Thyroid gland (tissue), 4 donors: ENCODE measurements around the gene TBX2. TPM values are rescaled to one million over a fixed set of nuclear protein-coding genes. Genes with fewer than 3 reads are reported as not detected.

Experiments used
- DNase-seq, 2 donors: peaks; one replicate each; pipeline ENCODE4 v3.0.0-alpha.2; 2019
- H3K27ac ChIP-seq, 3 donors: fragments of 200-600 bp; sonication (generic); 1 replicate in 2 of 3; 2 replicates in 1 of 3; pipeline ENCODE4 v1.5.1; 2016 to 2019; ENCODE audit warnings: mild to moderate bottlenecking in 1 of 3, moderate library complexity in 1 of 3
- H3K27me3 ChIP-seq: fragments of 200-600 bp; sonication (generic); one replicate; pipeline ENCODE4 v1.5.1; 2019
- H3K36me3 ChIP-seq, 2 donors: fragments of 200-600 bp; sonication (generic); one replicate each; pipeline ENCODE4 v1.5.1; 2016 to 2019
- H3K4me1 ChIP-seq, 2 donors: fragments of 200-600 bp; sonication (generic); one replicate each; pipeline ENCODE4 v1.5.1; 2017 to 2019
- H3K4me3 ChIP-seq, 3 donors: fragments of 200-600 bp; sonication (generic); replicated peaks in 1 of 3; 1 replicate in 2 of 3; 2 replicates in 1 of 3; pipeline ENCODE4 v1.5.1; 2016; ENCODE audit warnings: mild to moderate bottlenecking in 1 of 3
- H3K9me3 ChIP-seq: fragments of 200-600 bp; sonication (generic); one replicate; pipeline ENCODE4 v1.5.1; 2017
- POLR2A ChIP-seq, 2 donors: fragments of 450-650 bp; IDR thresholded peaks; one replicate each; pipeline ENCODE4 v1.6.1; 2017; ENCODE audit warnings: antibody characterized with exemption in 2 of 2, mild to moderate bottlenecking in 2 of 2, moderate library complexity in 1 of 2
- WGBS, 2 donors: methylation state at CpG; one replicate each; pipeline ENCODE4 v1.1.5; 2017; 5-methylcytosine and 5-hydroxymethylcytosine counted together
- intact Hi-C: fragments of 100-400 bp; cut with DNase I; formaldehyde crosslinking; loops from one replicate; pipeline ENCODE4 v1.15.1; 2023
- total RNA-seq, 4 donors: library from RNA; depleted of rRNA; stranded (reverse); fragments of >200 nt; gene quantifications; one replicate each; pipeline ENCODE4 v1.2.3, GENCODE V29; 2016
- TF ChIP-seq, protein P1 (sequence below), 6 experiments: fragments of 200-600 bp in 3 of 6; fragments of 450-650 bp in 3 of 6; sonication (generic) in 3 of 6; IDR thresholded peaks; one replicate each; pipeline ENCODE4 v1.5.1; 2016 to 2019; ENCODE audit warnings: antibody characterized with exemption in 6 of 6, mild to moderate bottlenecking in 2 of 6, inconsistent platforms in 1 of 6, moderate library complexity in 1 of 6

Gene TBX2
- total RNA-seq, 4 donors from 2014 or later, result 5.3 to 20.2 (median 11.0) TPM

DNA sequence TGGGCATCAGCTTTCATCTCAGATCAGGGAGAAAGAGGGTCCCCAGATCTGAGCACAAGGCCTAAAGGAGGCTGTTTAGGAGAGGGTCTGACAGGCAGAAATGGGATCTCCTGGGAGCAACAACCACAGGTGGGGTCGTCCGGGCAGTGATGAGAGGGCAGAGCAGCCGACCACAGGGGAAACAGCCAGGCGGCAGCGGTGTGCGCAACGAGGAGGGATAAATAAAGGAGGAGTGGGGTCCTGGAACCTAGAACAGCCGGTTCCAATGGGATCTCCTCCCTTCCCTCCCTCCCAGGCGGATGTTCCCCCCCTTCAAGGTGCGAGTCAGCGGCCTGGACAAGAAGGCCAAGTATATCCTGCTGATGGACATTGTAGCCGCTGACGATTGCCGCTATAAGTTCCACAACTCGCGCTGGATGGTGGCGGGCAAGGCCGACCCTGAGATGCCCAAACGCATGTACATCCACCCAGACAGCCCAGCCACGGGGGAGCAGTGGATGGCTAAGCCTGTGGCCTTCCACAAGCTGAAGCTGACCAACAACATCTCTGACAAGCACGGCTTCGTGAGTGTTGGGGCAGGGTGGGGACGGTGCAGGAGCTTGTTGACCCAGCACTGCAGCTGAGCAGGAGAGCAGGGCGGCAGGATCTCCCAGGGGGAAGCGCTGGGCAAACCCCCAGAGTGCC is 1.9 kb downstream of the TBX2 start:
- Histone ChIP-seq H3K4me3 (peak overlapping the region in 1 of 3 donors; percentile 73), H3K9me3 (no peaks in the 10 kb centered on the region), H3K4me1 (peaks cover 24 to 67% of the 10 kb centered on the region in 2 donors), H3K27me3 (peaks cover 40% of the 10 kb centered on the region), H3K36me3 (peaks cover 8 to 22% of the 10 kb centered on the region in 2 donors), H3K27ac (peak overlapping the region; percentile 69 to 91 (median 75))
- no peak for TF ChIP-seq POLR2A (IDR thresholded peaks at IDR 0.05)
- TF ChIP-seq, protein P1, sequence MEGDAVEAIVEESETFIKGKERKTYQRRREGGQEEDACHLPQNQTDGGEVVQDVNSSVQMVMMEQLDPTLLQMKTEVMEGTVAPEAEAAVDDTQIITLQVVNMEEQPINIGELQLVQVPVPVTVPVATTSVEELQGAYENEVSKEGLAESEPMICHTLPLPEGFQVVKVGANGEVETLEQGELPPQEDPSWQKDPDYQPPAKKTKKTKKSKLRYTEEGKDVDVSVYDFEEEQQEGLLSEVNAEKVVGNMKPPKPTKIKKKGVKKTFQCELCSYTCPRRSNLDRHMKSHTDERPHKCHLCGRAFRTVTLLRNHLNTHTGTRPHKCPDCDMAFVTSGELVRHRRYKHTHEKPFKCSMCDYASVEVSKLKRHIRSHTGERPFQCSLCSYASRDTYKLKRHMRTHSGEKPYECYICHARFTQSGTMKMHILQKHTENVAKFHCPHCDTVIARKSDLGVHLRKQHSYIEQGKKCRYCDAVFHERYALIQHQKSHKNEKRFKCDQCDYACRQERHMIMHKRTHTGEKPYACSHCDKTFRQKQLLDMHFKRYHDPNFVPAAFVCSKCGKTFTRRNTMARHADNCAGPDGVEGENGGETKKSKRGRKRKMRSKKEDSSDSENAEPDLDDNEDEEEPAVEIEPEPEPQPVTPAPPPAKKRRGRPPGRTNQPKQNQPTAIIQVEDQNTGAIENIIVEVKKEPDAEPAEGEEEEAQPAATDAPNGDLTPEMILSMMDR (IDR thresholded peaks at IDR 0.05), result no peak
- intact Hi-C loops, result no loop called here
- DNase-seq, result no peak
- WGBS, 2 donors, result 51 to 55% methylated on average over 21 to 22 of the region's 25 CpGs

DNA sequence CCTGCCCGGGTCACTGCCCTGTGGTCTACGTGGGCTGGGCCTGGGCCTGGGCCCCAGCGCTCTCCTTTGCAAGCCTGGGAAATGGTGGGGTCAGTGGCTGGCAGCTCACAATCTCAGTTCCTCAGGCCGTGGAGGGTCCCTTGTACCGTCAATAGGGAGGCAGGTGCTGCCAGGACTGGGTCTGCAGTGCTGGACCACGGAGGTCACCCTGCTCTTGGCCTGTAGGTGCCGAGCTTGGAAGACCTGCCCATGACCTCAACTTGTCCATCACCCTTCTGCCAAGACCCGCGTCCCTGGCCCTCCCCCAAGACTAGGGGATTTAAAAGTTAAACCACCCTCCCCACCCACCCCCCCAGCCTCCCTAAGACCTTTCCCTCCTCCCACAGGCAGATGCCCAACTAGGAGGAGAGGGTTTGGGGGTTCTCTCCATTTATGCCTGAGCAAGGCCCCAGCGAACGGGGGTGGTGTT is 2.5 kb downstream of the TBX2 start:
- H3K27ac ChIP-seq, result peak overlapping the region; percentile 69 to 91 (median 75)
- H3K36me3 ChIP-seq, result peaks cover 8 to 22% of the 10 kb centered on the region in 2 donors
- no peak for DNase-seq
- H3K4me1 ChIP-seq, result peaks cover 20 to 65% of the 10 kb centered on the region in 2 donors
- H3K4me3 ChIP-seq, result peak overlapping the region in 1 of 3 donors; percentile 73
- intact Hi-C loops, result no loop called here
- no peaks in the 10 kb centered on the region for H3K9me3 ChIP-seq
- 43 to 56% methylated on average over 4 to 6 of the region's 11 CpGs for WGBS, 2 donors
- TF ChIP-seq, protein P1 (IDR thresholded peaks at IDR 0.05), result no peak
- TF ChIP-seq POLR2A (IDR thresholded peaks at IDR 0.05), result no peak
- peaks cover 37% of the 10 kb centered on the region for H3K27me3 ChIP-seq

DNA sequence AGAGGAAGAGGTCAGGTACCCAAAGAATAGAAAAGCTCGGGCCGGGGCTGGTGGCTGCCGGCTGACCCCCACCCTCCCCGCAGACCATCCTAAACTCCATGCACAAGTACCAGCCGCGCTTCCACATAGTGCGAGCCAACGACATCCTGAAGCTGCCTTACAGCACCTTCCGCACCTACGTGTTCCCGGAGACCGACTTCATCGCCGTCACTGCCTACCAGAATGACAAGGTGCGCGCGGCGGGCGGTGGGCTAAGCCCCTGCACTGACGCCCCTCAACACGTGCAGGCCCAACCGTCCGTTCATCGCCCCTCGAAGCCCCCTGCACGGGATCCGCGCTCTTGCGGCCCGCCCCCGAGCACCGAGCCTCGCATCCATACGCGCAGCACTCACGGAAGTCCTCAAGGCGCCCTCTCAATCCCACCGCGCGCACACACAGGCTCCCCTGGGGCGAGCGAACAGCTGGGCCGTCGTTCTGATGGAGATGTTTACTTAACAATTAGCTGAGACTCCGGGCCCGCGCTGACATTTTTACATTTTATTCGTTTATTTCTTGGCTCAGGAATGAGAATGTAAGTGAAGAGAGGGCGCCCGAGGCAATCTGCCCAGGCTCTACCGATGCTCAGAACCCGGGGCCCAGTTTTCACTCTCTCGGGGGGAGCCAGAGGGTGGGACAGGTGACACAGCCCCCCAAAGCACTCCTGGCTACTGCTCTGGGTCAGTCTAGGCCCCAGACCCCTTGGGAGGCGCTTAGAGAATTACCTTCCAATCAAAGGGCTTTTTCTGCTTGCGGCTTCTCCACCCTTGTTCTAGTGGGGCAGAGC is 3.5 kb downstream of the TBX2 start:
- 38 to 50% methylated on average over 40 to 49 of the region's 55 CpGs for WGBS, 2 donors
- Histone ChIP-seq H3K4me3 (peak overlapping the region in 1 of 3 donors; percentile 3), H3K27me3 (peaks cover 34% of the 10 kb centered on the region), H3K4me1 (peaks cover 20 to 65% of the 10 kb centered on the region in 2 donors), H3K36me3 (peaks cover 8 to 22% of the 10 kb centered on the region in 2 donors), H3K9me3 (no peaks in the 10 kb centered on the region), H3K27ac (peak overlapping the region; percentile 26 to 69 (median 66))
- intact Hi-C loops, result no loop called here
- no peak for TF ChIP-seq POLR2A (IDR thresholded peaks at IDR 0.05)
- TF ChIP-seq, protein P1 (IDR thresholded peaks at IDR 0.05), result no peak
- no peak for DNase-seq

DNA sequence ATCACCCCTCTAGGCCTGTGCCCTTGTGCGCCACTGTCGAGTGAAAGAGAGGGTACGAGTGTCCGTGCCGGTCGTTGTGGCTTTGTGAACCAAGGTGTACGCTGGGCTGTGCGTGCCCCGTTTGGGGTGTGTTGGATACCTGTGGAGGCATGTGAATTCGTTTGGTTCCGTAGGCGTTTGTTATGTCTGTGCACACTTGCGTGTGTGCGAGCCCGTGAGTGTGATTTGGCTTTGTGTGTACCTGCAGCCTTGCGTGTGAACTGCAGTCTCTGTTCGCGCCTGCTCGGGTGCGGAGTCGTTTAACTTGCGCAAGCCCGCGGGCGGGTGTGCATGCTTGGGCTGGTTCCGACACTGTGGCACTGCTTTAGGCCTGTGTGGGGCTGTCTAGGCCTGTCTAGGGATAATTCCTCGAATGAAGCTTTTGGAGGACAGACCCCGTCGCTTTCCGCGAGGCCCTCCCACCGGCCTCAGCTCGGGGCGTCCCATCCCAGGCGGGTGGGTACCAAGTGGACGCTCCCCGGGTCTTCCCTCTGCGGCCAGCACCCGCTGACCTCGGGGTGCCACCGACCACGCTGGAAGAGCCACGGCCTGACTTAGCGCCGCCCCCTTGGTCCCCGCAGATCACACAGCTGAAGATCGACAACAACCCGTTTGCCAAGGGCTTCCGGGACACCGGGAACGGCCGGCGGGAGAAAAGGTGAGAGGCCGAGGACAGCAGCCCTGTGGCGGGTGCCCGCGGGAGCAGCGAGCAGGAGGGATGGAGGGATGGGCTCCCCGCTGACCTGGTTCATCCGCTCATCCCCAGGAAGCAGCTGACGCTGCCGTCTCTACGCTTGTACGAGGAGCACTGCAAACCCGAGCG is 4.4 kb downstream of the TBX2 start:
- Histone ChIP-seq H3K27me3 (peaks cover 27% of the 10 kb centered on the region), H3K9me3 (no peaks in the 10 kb centered on the region), H3K4me1 (peaks cover 20 to 73% of the 10 kb centered on the region in 2 donors), H3K27ac (peak overlapping the region; percentile 44 to 79 (median 66)), H3K36me3 (peaks cover 8 to 22% of the 10 kb centered on the region in 2 donors), H3K4me3 (peak overlapping the region in 1 of 3 donors; percentile 18)
- DNase-seq, result no peak
- no peak for TF ChIP-seq POLR2A (IDR thresholded peaks at IDR 0.05)
- TF ChIP-seq, protein P1 (IDR thresholded peaks at IDR 0.05), result no peak
- intact Hi-C loops, result no loop called here
- WGBS, 2 donors, result 44 to 46% methylated on average over 31 to 53 of the region's 66 CpGs
